Parathyroid adenoma (tissue), 2 donors: ENCODE data around the gene TEX26.

Experiments used
- H2AFZ ChIP-seq: fragments of 300-600 bp; sonication (generic); one replicate; pipeline ENCODE4 v1.7.0; 2017; ENCODE audit warnings: antibody characterized with exemption, mild to moderate bottlenecking
- H3K27ac ChIP-seq: fragments of 300-600 bp; sonication (generic); one replicate; pipeline ENCODE4 v1.7.0; 2017
- H3K27me3 ChIP-seq: fragments of 300-600 bp; sonication (generic); one replicate; pipeline ENCODE4 v1.7.0; 2017; ENCODE audit warnings: low read length; ENCODE audit not compliant: control insufficient read depth, insufficient read depth
- H3K36me3 ChIP-seq: fragments of 300-600 bp; sonication (generic); one replicate; pipeline ENCODE4 v1.7.0; 2017; ENCODE audit warnings: low read length; ENCODE audit not compliant: control insufficient read depth, insufficient read depth
- H3K4me1 ChIP-seq: fragments of 300-600 bp; sonication (generic); one replicate; pipeline ENCODE4 v1.7.0; 2017; ENCODE audit warnings: control low read depth
- H3K4me2 ChIP-seq: fragments of 300-600 bp; sonication (generic); one replicate; pipeline ENCODE4 v1.7.0; 2017; ENCODE audit warnings: low read length
- H3K4me3 ChIP-seq: fragments of 300-600 bp; sonication (generic); one replicate; pipeline ENCODE4 v1.7.0; 2017; ENCODE audit warnings: low read depth, low read length
- H3K79me2 ChIP-seq: fragments of 300-600 bp; sonication (generic); one replicate; pipeline ENCODE4 v1.7.0; 2017; ENCODE audit warnings: control low read depth
- H3K9ac ChIP-seq: fragments of 300-600 bp; sonication (generic); one replicate; pipeline ENCODE4 v1.7.0; 2017; ENCODE audit warnings: mild to moderate bottlenecking
- H3K9me3 ChIP-seq: fragments of 300-600 bp; sonication (generic); one replicate; pipeline ENCODE4 v1.7.0; 2017; ENCODE audit warnings: low read length; ENCODE audit not compliant: control insufficient read depth
- CTCF ChIP-seq: fragments of 300-600 bp; sonication (generic); IDR thresholded peaks from one replicate; pipeline ENCODE4 v1.7.0; 2017; ENCODE audit warnings: antibody characterized with exemption, mild to moderate bottlenecking
- donor health status: primary hyperparathyroidism.

Gene TEX26

GRCh38 chr13:30966101-30966500 is 33.6 kb downstream of the TEX26 start:
- H3K36me3 ChIP-seq, result no peaks in the 10 kb centered on the region

DNA sequence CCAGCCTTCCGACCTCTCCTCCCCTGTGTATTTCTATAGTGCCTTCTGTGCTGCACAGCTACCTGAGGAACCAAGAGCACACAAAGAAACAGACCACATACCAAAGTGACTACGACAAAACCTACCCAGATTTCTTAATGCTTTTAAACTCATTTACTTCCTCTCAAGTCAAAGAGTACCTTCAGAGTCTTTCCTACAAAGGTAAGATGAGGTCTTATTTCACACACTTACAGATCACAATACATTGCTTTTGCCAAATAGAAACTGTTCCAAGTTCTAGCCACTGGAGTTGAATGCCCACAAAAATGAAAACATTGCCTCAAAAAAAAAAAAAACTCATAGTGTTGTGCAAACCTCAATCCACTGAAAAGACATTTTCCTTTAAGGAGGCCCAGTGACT is 36.4 kb downstream of the TEX26 start:
- Histone ChIP-seq H3K4me2 (no peak overlapping the region), H3K4me3 (no peak overlapping the region), H3K4me1 (no peaks in the 10 kb centered on the region), H3K27ac (no peak overlapping the region), H2AFZ (no peak overlapping the region), H3K36me3 (no peaks in the 10 kb centered on the region), H3K9me3 (no peaks in the 10 kb centered on the region), H3K79me2 (no peaks in the 10 kb centered on the region), H3K9ac (no peak overlapping the region), H3K27me3 (no peaks in the 10 kb centered on the region)
- no peak for TF ChIP-seq CTCF

More at GRCh38 chr13:30966101-30966500, 33.6 kb downstream of the TEX26 start:
- Histone ChIP-seq H3K9ac (no peak overlapping the region), H3K4me3 (no peak overlapping the region), H2AFZ (no peak overlapping the region), H3K9me3 (no peaks in the 10 kb centered on the region), H3K27ac (no peak overlapping the region), H3K4me2 (no peak overlapping the region), H3K4me1 (no peaks in the 10 kb centered on the region), H3K27me3 (no peaks in the 10 kb centered on the region), H3K79me2 (no peaks in the 10 kb centered on the region)
- no peak for TF ChIP-seq CTCF

DNA sequence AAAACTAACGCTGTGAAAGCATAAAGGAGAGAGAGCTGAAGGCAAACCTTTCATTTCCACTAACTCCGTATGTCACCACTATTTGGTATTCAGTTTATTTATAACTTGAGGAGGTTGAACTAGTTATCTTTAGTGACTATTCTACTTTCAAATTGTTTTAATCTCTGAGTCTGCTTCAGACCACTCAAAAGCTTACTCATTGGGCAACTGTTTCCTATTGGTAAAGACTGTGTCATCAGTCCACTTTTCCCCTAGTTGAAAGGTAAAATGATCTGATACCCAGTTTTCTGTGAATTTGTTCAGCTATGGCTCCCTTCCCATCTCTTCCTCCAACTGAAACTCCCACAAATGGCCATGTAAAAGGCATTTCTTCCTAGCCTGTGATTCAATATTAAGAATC is 39.1 kb downstream of the TEX26 start:
- H3K4me1 ChIP-seq, result no peaks in the 10 kb centered on the region
- H3K4me2 ChIP-seq, result no peak overlapping the region
- no peak overlapping the region for H3K9ac ChIP-seq
- no peak for TF ChIP-seq CTCF
- no peak overlapping the region for H3K4me3 ChIP-seq
- no peak overlapping the region for H2AFZ ChIP-seq
- H3K36me3 ChIP-seq, result no peaks in the 10 kb centered on the region
- no peak overlapping the region for H3K27ac ChIP-seq
- H3K9me3 ChIP-seq, result no peaks in the 10 kb centered on the region
- H3K79me2 ChIP-seq, result no peaks in the 10 kb centered on the region
- no peaks in the 10 kb centered on the region for H3K27me3 ChIP-seq

- Histone ChIP-seq H3K27me3 (no peaks in the 10 kb centered on the region), H3K9ac (no peak overlapping the region), H3K4me2 (no peak overlapping the region), H2AFZ (no peak overlapping the region), H3K27ac (no peak overlapping the region), H3K9me3 (no peaks in the 10 kb centered on the region), H3K79me2 (no peaks in the 10 kb centered on the region), H3K36me3 (no peaks in the 10 kb centered on the region), H3K4me1 (no peaks in the 10 kb centered on the region), H3K4me3 (no peak overlapping the region)
- no peak for TF ChIP-seq CTCF
Observed at GRCh38 chr13:30972888-30973377, 40.5 kb downstream of the TEX26 start.

DNA sequence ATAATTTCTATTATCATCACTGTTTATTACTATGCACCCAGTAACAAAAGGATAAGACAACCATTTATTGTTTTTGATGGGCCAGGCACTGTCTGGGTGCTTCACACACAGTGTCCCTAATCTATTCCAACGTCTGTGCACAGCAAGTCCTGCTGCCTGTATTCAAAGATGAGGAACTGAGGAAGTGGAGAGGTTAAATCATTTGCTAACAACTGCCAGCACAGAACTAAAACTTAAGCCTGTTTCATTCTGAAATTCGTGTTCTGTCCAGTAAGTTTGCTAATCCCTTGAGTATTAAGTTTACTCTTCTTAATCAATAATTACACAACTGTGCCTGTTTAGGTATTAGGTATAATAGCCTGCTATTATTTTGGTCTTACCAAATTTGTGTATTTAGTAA is 41.9 kb downstream of the TEX26 start:
- Histone ChIP-seq H3K4me2 (no peak overlapping the region), H3K9me3 (no peaks in the 10 kb centered on the region), H3K4me1 (no peaks in the 10 kb centered on the region), H2AFZ (no peak overlapping the region), H3K9ac (no peak overlapping the region), H3K4me3 (no peak overlapping the region), H3K27ac (no peak overlapping the region), H3K36me3 (no peaks in the 10 kb centered on the region), H3K79me2 (no peaks in the 10 kb centered on the region), H3K27me3 (no peaks in the 10 kb centered on the region)
- TF ChIP-seq CTCF, result no peak
